ENCODE data around the gene SEZ6L2. TPM values are rescaled to one million over a fixed set of nuclear protein-coding genes. Genes with fewer than 3 reads are reported as not detected.
A peak's percentile ranks its signal among the peaks of the same experiment; 100 is the strongest.

Gene SEZ6L2
- total and polyA plus RNA-seq, 2 of the 13 experiments (the other 11 are each of a cell fraction or from before 2014, with no cell fraction given) = 14.9 to 16.9 TPM

DNA sequence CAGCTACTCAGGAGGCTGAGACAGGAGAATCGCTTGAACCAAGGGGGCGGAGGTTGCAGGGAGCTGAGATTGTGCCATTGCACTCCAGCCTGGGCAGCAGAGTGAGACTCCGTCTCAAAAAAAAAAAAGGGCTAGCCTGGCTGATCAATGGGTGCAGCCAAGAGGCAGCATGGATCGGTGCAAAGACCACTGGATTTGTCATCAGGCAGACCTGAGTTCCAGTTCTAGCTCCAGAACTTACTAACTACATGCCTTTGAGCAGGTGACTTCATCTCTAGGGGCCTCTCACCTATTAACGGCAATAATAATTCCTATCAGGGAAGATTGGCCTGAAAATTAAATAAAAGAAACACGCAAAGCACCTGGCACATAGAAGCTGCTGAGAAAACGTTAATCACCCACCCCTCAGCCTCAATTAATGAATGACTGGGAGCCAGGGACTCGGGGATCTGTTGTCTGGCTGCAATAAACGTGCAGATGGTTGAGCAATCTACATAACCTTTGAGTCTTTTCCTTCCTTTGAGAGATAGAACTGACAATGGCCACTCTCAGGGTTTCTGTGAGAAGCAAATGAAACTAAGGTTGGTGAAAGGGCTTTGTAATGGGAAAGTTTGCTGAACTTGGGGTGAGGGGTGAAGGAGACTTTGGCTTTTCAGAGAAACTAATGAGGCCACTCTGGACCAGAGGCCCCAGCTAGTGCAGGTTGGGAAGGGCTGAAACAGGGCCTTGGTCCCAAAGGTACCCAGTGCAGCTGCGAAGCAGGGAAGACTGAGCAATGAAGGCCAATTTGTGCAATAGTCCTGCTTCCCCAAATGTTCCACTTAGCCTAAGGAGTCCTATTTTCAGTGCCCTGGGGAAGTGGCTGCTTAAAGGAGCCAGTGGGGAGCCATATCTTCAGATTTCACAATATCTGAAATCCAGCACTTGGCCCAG, 7.6 kb downstream of the SEZ6L2 start (continued):
- TF ChIP-seq, protein P1, sequence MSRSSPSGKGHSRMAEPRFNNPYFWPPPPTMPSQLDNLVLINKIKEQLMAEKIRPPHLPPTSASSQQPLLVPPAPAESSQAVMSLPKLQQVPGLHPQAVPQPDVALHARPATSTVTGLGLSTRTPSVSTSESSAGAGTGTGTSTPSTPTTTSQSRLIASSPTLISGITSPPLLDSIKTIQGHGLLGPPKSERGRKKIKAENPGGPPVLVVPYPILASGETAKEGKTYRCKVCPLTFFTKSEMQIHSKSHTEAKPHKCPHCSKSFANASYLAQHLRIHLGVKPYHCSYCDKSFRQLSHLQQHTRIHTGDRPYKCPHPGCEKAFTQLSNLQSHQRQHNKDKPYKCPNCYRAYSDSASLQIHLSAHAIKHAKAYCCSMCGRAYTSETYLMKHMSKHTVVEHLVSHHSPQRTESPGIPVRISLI (CRISPR knock-in tag; IDR thresholded peaks at IDR 0.05; ENCODE audit: borderline replicate concordance) = peak; percentile 88
- TF ChIP-seq ZBTB7B (CRISPR knock-in tag; IDR thresholded peaks at IDR 0.05) (peak; percentile 49; the same call in 1 of the 2 replicates), SATB2 (CRISPR knock-in tag; IDR thresholded peaks at IDR 0.05) (no peak), ZNF775 (CRISPR knock-in tag; IDR thresholded peaks at IDR 0.05; ENCODE audit: borderline replicate concordance) (no peak), ZNF121 (CRISPR knock-in tag; IDR thresholded peaks at IDR 0.05) (peak; percentile 98), SRSF1 (optimal IDR thresholded peaks at IDR 0.05; ENCODE audit: low read depth, low read length) (no peak), HOXA7 (CRISPR knock-in tag; IDR thresholded peaks at IDR 0.05) (no peak), ZNF224 (CRISPR knock-in tag; IDR thresholded peaks at IDR 0.05) (no peak), DR1 (CRISPR knock-in tag; IDR thresholded peaks at IDR 0.05) (no peak), YEATS4 (CRISPR knock-in tag; IDR thresholded peaks at IDR 0.05; ENCODE audit: borderline replicate concordance) (peak; percentile 72; the same call in 1 of the 2 replicates), ZNF101 (CRISPR knock-in tag; IDR thresholded peaks at IDR 0.05; ENCODE audit: borderline replicate concordance, low read depth) (no peak), MTA3 (CRISPR knock-in tag; IDR thresholded peaks at IDR 0.05) (no peak), ZNF383 (CRISPR knock-in tag; IDR thresholded peaks at IDR 0.05; ENCODE audit: borderline replicate concordance) (no peak), NFYB (CRISPR knock-in tag; IDR thresholded peaks at IDR 0.05) (peak; percentile 8; the same call in 1 of the 2 replicates), IRX3 (CRISPR knock-in tag; IDR thresholded peaks at IDR 0.05; ENCODE audit: borderline replicate concordance, low read depth) (no peak), ZNF343 (CRISPR knock-in tag; IDR thresholded peaks at IDR 0.05) (no peak), ZNF232 (CRISPR knock-in tag; IDR thresholded peaks at IDR 0.05; ENCODE audit: borderline replicate concordance) (peak; percentile 24; the same call in 1 of the 2 replicates), RXRB (CRISPR knock-in tag; IDR thresholded peaks at IDR 0.05; ENCODE audit: borderline replicate concordance) (peak; percentile 51)
- TF ChIP-seq, protein P2, sequence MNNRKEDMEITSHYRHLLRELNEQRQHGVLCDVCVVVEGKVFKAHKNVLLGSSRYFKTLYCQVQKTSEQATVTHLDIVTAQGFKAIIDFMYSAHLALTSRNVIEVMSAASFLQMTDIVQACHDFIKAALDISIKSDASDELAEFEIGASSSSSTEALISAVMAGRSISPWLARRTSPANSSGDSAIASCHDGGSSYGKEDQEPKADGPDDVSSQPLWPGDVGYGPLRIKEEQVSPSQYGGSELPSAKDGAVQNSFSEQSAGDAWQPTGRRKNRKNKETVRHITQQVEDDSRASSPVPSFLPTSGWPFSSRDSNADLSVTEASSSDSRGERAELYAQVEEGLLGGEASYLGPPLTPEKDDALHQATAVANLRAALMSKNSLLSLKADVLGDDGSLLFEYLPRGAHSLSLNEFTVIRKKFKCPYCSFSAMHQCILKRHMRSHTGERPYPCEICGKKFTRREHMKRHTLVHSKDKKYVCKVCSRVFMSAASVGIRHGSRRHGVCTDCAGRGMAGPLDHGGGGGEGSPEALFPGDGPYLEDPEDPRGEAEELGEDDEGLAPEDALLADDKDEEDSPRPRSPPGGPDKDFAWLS (CRISPR knock-in tag; IDR thresholded peaks at IDR 0.05; ENCODE audit: borderline replicate concordance) = no peak
- TF ChIP-seq, protein P3, sequence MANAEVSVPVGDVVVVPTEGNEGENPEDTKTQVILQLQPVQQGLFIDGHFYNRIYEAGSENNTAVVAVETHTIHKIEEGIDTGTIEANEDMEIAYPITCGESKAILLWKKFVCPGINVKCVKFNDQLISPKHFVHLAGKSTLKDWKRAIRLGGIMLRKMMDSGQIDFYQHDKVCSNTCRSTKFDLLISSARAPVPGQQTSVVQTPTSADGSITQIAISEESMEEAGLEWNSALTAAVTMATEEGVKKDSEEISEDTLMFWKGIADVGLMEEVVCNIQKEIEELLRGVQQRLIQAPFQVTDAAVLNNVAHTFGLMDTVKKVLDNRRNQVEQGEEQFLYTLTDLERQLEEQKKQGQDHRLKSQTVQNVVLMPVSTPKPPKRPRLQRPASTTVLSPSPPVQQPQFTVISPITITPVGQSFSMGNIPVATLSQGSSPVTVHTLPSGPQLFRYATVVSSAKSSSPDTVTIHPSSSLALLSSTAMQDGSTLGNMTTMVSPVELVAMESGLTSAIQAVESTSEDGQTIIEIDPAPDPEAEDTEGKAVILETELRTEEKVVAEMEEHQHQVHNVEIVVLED (CRISPR knock-in tag; IDR thresholded peaks at IDR 0.05; ENCODE audit: borderline replicate concordance) = peak; percentile 56; the same call in 1 of the 2 replicates
- TF ChIP-seq, protein P4, sequence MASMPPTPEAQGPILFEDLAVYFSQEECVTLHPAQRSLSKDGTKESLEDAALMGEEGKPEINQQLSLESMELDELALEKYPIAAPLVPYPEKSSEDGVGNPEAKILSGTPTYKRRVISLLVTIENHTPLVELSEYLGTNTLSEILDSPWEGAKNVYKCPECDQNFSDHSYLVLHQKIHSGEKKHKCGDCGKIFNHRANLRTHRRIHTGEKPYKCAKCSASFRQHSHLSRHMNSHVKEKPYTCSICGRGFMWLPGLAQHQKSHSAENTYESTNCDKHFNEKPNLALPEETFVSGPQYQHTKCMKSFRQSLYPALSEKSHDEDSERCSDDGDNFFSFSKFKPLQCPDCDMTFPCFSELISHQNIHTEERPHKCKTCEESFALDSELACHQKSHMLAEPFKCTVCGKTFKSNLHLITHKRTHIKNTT (CRISPR knock-in tag; IDR thresholded peaks at IDR 0.05) = no peak

Data from HepG2 (cell line).